Measurements from ENCODE around the gene PSEN2.
A peak's percentile ranks its signal among the peaks of the same experiment; 100 is the strongest.

PSEN2 gene

DNA sequence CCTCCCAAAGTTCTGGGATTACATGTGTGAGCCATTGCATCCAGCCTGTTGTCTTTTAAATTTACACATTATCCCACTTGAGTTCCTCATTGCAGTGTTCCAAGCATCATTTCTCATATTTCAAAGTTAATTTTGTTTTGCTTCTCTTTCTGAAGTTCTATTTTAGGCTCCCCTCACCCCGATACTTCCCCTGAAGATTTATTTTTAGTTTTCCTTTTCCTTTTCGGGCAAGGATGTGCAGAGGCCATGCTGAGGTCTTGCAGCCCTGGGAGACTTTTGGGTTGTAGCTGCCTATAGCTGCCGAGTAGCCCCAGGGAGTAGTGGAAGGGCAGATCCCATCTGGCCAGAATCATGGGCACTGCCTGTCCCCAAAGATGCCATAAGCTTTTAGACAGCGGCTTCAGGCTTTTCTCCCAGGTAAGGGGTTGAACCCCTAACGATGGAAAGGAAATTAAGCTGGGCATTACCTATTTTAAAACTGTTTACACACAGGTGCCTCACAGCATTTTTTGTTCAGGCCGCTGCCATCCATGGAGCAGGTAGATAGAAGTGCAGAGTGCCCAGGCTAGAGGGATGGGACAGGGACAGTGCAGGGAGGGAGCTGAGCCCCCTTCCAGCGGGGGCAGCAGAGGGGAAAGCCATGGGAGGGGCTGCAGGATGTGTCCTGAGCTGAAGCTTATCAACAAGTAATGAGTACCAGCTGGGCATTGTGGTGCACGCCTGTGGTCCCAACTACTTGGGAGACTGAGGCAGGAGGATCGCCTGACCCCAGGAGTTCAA lies 15.9 kb downstream of the PSEN2 start:
- DNase-seq (ENCODE audit: low spot score), result no peak

DNA sequence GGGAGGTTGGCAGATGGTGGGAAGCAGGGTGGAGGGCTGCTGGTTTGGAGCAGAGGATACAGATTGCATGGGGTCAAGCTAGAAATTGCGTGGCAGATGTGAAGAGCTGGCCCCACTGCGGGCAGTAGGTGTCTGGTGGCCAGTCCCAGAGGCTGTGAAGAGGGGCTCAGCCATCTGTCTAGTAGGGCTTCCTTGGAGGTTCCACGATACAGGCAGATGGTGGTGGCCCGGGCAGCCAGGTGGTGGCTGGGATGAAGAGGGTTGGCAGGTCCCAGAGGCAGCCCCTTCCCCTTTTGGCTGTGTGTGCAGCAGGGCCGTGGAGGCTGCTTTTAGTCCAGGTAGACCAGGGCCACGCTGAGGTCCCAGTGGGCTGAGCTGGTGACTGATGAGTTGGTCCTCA lies 16.6 kb downstream of the PSEN2 start:
- DNase-seq (ENCODE audit: low spot score), result no peak

DNA sequence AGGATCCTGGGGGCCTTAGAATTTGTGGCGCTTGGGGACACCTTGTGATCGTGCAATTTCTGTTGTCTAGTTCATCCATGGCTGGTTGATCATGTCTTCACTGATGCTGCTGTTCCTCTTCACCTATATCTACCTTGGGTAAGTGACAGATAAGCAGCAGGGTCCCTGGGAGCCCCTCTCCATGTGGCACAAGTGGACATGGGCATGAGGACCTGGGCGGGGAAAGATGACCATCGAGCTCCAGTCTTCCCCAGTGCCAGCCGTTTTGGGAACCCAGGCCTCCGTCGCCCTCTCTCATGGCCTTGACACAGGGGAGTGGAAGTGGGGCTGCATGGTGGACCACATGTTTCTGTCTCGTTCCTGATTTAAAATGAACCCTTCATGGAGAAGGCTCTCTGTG lies 17.6 kb downstream of the PSEN2 start:
- DNase-seq (ENCODE audit: low spot score), result no peak

DNA sequence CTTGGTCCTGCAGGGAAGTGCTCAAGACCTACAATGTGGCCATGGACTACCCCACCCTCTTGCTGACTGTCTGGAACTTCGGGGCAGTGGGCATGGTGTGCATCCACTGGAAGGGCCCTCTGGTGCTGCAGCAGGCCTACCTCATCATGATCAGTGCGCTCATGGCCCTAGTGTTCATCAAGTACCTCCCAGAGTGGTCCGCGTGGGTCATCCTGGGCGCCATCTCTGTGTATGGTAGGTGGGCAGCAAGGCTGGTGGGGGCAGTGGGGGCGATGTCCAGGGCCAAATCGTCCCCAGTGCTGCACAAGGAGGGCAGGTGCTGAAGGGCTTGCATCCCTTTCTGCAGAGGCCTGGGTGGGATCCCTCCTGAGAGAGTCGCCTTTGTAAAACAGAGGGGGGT lies 18.4 kb downstream of the PSEN2 start:
- no peak for DNase-seq (ENCODE audit: low spot score)

DNA sequence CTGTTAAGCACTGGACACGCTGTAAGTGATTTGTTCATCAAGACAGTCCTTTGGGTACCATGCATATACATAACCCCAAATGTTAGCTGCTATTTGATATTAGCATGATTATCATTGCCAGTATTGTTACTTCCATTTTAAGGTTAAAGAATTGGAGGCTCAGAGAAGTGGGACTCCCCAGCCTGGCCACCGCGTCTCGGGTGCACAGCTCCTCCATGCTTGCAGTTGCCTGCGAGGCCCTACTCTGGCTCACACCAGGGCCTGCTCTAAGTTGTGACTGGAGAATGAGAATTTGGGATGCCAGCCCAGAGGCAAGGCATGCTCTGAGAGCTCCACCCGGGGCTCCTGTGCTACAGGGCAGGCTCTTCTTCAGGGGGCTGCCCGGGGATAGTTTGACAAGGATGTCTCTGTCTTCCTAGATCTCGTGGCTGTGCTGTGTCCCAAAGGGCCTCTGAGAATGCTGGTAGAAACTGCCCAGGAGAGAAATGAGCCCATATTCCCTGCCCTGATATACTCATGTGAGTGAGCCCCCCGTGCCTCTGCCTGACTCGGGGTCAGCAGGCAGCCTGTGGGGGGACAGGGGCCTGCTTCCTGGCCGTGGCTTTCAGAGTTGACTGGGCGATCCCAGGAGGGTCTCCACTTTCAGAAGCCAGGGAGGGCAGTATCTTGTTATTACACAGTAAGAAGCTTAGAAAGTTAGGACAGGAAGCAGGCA lies 19.4 kb downstream of the PSEN2 start:
- no peak for DNase-seq (ENCODE audit: low spot score)

DNA sequence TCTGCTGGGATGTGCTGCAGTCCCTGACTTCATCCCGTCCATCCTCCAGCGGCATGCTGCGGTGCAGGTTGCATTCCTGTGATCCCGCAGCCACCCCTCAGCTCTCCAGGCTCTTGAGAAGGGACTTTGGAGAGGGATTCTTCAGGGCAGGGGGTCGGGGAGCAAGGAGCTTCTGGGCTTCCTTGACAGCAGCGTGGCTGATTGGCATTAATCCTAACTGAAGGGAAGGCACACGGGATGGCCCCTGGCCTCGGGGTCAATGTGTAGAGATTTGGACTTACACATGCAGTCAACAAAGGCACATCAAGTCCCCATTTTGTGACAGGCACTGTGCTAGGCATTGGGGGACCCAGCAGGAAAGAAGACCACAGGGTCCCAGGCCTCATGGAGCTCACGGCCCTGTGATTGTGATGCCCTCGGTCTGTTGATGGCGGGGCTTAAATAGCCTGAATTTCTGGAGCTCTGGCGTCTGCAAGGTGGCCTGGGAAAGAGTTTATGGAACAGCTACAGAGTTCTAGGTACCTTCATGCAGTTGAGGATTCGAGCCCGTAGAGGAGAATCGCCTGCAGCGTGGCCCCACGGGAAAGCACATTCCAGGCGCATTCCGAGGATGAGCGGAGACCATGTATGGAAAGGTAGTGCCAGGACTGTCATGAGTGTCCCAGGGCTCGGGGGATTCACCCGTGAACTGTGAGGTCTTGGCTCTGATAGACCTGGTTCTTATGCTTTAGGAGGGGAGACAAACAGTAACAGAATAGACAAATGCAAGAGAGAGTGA lies 20.1 kb downstream of the PSEN2 start:
- no peak for DNase-seq (ENCODE audit: low spot score)

DNA sequence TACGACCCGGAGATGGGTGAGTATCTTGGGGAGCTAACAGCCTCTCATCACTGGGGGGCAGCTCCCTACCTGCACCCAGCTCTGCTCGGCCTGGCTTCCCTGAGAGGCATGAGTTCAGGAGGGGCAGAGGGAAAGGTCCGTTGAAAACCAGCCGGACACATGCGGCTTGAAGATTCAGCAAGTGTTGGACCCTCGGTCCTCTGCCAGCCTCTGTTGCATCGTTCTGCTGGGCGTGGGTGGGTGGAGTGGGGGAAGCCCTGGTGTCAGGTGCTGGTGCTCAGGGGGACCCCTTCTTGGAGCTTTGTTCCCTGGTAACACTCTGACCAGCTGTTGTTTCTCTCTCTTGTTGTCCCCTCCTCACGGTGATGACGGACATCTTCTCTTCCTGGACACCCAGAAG lies 20.9 kb downstream of the PSEN2 start:
- no peak for DNase-seq (ENCODE audit: low spot score)

DNA sequence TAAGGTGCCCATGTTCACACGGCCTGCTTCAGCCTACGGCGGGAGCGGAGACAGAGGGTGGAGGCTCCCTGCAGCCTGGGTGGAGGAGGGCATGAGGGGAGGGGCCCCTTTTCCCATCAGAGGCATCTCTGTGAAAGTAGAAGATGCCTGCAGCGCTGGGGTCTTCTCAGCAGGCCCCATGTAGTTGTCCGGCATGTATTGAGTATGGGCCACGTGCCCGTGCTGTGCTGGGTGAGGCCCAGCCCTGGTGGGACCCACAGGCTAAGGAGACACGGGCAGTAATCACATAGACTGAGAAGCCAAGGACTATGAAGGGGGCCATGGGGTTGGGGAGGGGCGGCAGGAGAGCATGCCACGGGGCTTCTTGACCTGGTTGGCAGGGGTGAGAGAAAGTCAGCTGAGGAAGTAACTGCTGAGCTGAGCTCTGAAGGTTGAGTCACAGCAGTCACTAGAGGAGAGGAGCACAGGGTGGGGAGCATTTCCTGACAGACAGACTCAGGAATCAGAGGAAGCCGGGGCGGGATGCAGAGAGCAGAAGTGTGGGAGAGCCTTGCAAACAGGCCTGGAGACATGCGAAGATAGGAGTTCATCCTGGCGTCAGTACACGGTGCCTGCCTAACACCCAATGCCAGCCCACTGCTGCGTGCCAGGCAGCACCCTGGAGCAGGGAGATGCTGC lies 21.6 kb downstream of the PSEN2 start:
- DNase-seq (ENCODE audit: low spot score), result no peak

DNA sequence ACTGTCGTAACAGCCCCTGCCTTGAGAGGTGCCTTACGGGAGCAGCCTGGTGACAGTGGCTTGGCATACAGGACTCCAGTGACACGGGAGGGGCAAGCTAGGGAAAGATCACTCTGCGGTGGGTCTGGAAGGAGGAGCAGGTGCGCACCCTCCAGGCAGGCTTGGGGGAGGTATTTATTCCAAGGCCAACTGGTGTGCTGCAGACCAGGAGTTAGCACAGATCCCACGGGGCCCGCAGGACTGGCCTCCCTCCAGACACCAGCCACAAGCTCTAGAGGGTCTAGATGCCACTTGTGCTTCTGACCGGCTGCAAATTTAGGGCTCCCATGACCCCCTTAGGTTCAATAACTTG lies 22.1 kb downstream of the PSEN2 start:
- no peak for DNase-seq (ENCODE audit: low spot score)

DNA sequence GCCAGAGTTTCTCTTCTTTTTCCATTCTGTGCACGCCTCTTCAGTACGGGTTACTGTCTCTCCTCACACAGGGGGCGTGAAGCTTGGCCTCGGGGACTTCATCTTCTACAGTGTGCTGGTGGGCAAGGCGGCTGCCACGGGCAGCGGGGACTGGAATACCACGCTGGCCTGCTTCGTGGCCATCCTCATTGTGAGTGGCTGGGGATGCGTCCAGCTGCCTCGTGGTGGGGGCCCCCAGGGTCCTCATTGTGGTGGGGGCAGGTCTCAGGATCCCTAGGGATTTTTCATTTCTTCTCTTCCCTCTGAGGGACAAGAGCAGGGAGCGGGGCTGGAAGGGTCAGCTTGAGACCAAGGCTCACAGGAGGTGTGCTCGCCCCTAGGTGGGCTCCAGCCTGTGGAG lies 23.5 kb downstream of the PSEN2 start:
- no peak for DNase-seq (ENCODE audit: low spot score)

DNA sequence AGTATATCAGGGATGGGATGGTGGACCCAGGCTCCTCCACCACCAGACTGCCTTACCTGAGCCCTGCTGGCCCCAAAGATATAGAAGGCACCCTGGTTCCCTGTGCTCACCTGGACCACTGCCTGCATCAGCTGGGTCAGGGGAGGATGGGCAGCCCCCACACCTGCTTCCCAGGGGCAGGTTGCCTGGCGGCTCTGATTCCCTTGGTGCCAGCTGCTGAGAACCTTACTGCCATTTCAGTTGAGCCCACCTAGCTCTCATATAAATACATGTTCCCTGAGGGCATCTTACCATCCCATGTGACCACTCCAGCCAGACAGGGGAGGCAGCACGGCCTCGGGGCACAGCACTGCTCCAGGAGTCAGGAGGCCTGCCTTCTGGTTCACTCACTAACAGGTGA lies 24.4 kb downstream of the PSEN2 start:
- no peak for DNase-seq (ENCODE audit: low spot score)

DNA sequence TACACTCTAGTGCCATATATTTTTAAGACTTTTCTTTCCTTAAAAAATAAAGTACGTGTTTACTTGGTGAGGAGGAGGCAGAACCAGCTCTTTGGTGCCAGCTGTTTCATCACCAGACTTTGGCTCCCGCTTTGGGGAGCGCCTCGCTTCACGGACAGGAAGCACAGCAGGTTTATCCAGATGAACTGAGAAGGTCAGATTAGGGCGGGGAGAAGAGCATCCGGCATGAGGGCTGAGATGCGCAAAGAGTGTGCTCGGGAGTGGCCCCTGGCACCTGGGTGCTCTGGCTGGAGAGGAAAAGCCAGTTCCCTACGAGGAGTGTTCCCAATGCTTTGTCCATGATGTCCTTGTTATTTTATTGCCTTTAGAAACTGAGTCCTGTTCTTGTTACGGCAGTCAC lies 25.2 kb downstream of the PSEN2 start:
- DNase-seq (ENCODE audit: low spot score), result no peak

DNA sequence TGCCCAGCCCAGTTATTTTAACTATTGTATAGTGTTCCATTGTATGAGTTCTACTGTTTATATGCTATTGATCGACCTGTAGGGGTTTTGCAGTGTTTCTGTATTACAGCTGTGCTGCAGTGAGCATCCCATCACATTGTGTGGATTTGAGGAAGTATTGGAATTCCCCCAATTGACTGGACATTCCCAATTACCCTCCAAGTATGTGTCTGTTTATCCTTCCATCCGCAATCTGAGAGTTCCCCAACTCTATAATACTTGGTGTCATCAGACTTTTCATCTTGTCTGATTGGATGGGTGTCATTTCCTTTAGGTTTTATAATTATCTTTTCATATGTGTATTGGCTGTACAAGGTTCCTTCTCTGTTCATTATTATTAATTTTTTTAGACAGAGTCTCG lies 27.8 kb downstream of the PSEN2 start:
- no peak for DNase-seq (ENCODE audit: low spot score)

DNA sequence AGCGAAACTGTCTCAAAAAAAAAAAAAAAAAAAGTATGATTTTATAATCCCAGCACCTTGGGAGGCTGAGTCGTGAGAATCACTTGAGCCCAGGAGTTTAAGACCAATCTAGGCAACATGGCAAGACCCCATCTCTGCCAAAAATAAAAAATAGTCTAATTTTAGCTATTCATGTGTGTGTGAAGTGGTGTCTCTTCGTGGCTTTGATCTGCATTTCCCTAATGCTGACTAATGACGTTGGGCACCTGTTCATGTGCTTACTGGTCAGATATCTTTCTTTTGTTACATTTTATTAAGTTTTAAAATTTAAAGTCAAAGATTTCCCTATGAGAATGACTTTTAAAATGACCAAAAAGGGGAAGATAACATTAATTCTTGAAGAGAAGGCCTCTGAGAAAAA lies 31.0 kb downstream of the PSEN2 start:
- no peak for DNase-seq (ENCODE audit: low spot score)

DNA sequence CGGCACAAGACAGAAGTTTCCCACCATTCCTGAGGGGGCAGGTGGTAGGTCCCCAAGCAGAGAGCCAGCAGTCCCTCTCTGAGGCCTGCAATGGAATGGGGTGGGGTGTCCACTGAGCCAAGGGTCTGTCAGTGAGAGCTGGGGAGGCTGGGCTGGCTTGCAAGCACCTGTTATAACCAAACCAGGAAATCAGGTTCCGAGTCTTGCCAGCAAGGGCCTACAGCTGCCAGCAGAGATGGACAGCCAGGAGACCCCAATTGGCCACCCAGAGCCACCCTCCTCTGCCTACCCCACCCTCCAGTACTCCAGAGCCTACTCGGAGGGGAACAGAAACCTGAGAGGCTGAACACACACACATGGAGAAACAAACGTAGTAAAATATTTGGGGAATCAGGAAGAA lies 32.2 kb downstream of the PSEN2 start:
- DNase-seq (ENCODE audit: low spot score), result no peak

DNA sequence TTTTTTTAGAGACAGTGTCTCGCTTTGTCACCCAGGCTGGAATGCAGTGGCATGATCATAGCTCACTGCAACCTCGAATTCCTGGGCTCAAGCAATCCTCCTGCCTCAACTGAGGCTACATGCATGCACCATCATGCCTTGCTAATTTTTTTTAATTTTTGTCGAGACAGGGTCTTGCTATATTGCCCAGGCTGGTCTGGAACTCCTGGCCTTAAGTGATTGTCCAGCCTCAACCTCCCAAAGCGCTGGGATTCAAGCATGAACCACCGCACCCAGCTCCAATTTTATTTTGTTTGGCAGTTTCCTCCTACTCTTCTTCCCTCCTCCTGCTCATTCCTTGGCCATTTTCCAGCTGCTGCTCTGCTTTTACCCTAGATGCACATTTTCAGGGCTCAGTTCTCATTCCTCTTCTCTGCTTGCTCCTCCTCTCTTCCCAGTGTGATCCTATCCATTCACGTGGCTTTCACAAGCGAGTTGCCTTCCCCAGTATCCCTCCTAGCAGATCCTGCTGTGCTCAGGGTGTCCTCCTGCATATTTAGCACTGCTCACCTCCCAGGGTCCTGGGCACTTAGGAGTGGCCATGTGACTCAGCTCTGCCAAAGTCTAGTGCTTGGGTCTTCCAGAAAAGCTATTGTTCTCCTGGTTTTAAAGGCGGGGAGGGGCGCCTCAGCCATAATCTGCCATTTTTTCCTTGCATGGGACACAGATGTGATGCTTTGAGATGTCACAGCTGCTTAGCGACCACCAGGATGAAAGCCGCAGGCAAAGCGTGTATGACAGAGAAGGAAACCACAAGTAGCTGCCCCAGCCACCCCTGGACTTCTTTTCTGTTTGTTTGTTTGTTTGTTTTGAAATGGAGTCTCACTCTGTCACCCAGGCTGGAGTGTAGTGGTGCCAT lies 33.7 kb downstream of the PSEN2 start:
- no peak for DNase-seq (ENCODE audit: low spot score)

DNA sequence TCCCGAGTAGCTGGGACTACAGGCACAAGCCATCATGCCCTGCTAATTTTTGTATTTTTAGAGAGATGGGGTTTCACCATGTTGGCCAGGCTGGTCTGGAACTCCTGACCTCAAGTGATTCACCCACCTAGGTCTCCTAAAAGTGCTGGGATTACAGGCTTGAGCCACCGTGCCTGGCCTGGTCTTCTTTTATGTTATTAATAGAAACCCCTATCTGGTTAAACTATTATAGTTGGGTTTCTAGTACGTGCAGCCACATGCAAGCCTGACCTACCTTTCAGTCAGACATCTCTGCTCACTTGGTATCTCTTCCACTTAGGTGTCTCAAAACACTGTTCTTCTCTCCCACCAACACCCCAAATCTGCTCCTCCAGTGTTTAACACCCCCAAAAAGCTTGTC lies 34.4 kb downstream of the PSEN2 start:
- no peak for DNase-seq (ENCODE audit: low spot score)

DNA sequence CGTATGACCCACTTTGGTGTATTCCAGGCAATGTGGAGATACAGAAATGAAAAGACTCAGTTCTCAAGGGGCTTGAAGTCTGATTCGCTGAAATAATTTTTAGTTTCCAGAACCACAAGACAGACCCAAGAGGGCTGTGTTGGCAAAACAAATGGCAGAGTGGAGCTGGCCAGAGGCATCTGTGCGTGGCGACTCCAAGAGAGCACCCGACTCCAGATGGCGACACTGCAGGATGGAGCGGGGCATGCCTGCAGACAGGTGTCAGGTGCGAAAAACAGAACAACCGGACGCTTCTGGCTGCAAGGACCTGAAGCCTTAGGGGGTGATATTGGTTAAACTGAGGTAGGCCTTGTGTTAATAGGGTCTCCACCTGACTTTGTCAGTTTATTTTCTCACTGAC lies 38.0 kb downstream of the PSEN2 start:
- no peak for DNase-seq (ENCODE audit: low spot score)

DNA sequence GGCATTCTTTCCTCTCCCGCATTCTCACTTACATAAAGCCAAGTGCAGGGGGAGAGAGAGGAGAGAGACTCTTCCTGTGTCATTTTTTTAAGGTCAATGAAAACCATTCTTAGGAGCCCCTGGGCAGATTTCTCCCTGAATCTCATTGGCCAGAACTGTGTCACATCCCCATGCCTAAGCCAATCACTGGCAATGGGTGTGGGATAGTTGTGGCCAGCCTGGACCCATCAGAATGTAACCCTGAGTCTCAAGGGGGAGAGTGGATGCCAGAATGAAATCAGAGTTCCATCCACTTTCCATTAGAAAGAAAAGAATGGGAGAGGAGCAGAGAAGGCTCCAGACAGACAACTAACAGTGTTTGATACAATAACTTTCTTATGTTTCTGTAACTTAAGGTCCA lies 38.5 kb downstream of the PSEN2 start:
- DNase-seq (ENCODE audit: low spot score), result no peak

DNA sequence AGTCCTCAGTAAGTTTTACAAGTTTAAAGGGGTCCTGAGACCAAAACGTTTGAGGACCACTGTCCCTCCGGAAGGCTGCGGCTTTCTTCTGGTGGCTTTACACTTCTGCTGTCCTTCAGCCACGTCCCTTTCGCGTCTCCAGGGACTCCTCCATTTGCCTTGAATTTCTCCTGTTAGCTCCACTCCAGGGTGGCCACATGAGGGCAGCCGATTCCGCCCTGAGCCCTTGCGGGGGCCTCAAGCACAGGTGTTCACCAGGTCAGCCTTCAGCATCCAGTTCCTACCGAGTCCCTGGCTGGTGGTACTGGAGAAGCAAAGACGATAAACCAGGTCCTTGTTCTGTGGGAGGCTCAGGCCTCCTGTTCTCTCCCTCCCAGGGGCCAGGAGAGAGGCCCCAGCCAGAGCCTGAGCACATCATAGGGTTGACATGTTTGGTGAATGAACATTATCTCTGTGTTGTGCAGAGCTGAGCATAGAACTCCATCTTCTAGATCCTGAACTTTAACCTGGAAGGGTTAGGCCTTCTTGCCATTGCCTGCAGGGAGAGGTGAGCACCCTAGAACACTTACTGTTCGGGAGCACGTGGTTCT lies 42.3 kb downstream of the PSEN2 start:
- peak; percentile 13 for DNase-seq (ENCODE audit: low spot score)

DNA sequence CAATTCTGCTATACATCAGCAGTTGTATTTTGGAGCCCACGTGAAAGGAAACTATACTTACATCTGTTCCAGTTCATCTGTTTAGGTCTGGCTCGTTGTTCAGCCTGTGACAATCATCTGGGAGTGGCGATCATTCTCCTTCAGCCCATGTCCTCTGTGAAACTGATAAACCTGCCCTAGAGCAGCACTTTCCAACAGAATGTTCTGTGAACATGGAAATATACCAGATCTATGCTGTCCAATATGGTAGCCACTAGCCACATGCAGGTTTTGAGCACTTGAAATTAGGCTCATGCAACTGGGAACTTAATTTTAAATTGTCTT lies 45.2 kb downstream of the PSEN2 start:
- DNase-seq (ENCODE audit: low spot score), result no peak
